GM12878 (cell line): Measurements from ENCODE around the gene ADAM19. TPM values are rescaled to one million over a fixed set of nuclear protein-coding genes. Genes with fewer than 3 reads are reported as not detected.

Source experiments
- ATAC-seq: fragments of 200-7000 bp; cut with Tn5 transposase; 3 replicates; pipeline ENCODE4 v1.9.1; 2020; ENCODE audit warnings: mild to moderate bottlenecking, moderate library complexity
- BruUV-seq: library from RNA; stranded (reverse); fragments of 400-500 nt; replicated peaks from 2 replicates; lab custom pipeline; 2021; lab: Mats Ljungman, UMichigan
- CTCF ChIA-PET: fragments of 300-600 bp; sonication (Branson Sonifier 250); formaldehyde crosslinking; extraction: SDS; loops from one replicate; lab custom pipeline; 2021; ENCODE audit warnings: inconsistent platforms; lab: Yijun Ruan, JAX
- POLR2A ChIA-PET: fragments of 350-600 bp; formaldehyde crosslinking; extraction: SDS; loops from one replicate; lab custom pipeline; 2021; ENCODE audit warnings: inconsistent platforms; lab: Charles Lee
- RAD21 ChIA-PET: fragments of 300-600 bp; sonication (Branson Sonifier 250); formaldehyde crosslinking; loops from one replicate; lab custom pipeline; 2023; ENCODE audit warnings: antibody characterized with exemption; ENCODE audit not compliant: unreplicated experiment; lab: Charles Lee
- SMC1A ChIA-PET: fragments of 300-600 bp; sonication (Branson Sonifier 250); formaldehyde crosslinking; loops from one replicate; lab custom pipeline; 2023; ENCODE audit not compliant: unreplicated experiment, uncharacterized antibody; lab: Charles Lee
- DNase-seq: peaks from one replicate; pipeline ENCODE4 v3.0.0-alpha.2; 2011; ENCODE audit warnings: low read depth, low spot score
- FAIRE-seq: peaks from 3 replicates; lab custom pipeline; 2011; peaks lifted over from hg19 to GRCh38; lab: Jason Lieb, UNC
- H2AFZ ChIP-seq: 2 replicates; pipeline ENCODE4 v1.6.0; 2011; ENCODE audit warnings: low read depth, low read length, control low read depth; ENCODE audit not compliant: control insufficient read depth
- H3K27ac ChIP-seq: 2 replicates; pipeline ENCODE4 v1.5.1; 2011; ENCODE audit warnings: control low read depth; ENCODE audit not compliant: control insufficient read depth, insufficient read depth
- H3K27me3 ChIP-seq, 2 experiments: replicated peaks in 1 of 2; 2 replicates each; pipeline versions ENCODE4 v1.6.0 to v1.6.1; 2011; ENCODE audit warnings: low read length in 1 of 2; ENCODE audit not compliant: control insufficient read depth in 2 of 2, insufficient read depth in 2 of 2
- H3K36me3 ChIP-seq, 2 experiments: 2 replicates each; pipeline ENCODE4 v1.5.1; 2011; ENCODE audit warnings: low read length in 1 of 2; ENCODE audit not compliant: control insufficient read depth in 2 of 2, insufficient read depth in 2 of 2
- H3K4me1 ChIP-seq: 2 replicates; pipeline ENCODE4 v1.6.1; 2011; ENCODE audit warnings: mild to moderate bottlenecking, low read length, moderate library complexity, mixed read lengths; ENCODE audit not compliant: control insufficient read depth, insufficient read depth
- H3K4me2 ChIP-seq: 2 replicates; pipeline ENCODE4 v1.6.0; 2011; ENCODE audit warnings: control low read depth; ENCODE audit not compliant: control insufficient read depth, insufficient read depth
- H3K4me3 ChIP-seq: fragments of 200-600 bp; sonication (generic); 2 replicates; pipeline ENCODE4 v1.5.1; 2016
- H3K79me2 ChIP-seq: 2 replicates; pipeline ENCODE4 v1.6.0; 2011; ENCODE audit warnings: low read length; ENCODE audit not compliant: control insufficient read depth, insufficient read depth
- H3K9ac ChIP-seq: 2 replicates; pipeline ENCODE4 v1.8.0; 2011; ENCODE audit warnings: low read length, control low read depth, mixed read lengths; ENCODE audit not compliant: control insufficient read depth, insufficient read depth
- H3K9me3 ChIP-seq: replicated peaks from 3 replicates; pipeline ENCODE4 v1.5.1; 2011; ENCODE audit warnings: mild to moderate bottlenecking, low read length; ENCODE audit not compliant: control insufficient read depth, insufficient read depth
- H4K20me1 ChIP-seq: 2 replicates; pipeline ENCODE4 v1.6.0; 2011; ENCODE audit not compliant: control insufficient read depth, insufficient read depth
- ATF2 ChIP-seq: IDR thresholded peaks from 2 replicates; pipeline ENCODE4 v1.6.1; 2012; ENCODE audit warnings: low read length, inconsistent platforms
- E4F1 ChIP-seq: fragments of 450-650 bp; IDR thresholded peaks from 2 replicates; pipeline ENCODE4 v1.6.1; 2018; ENCODE audit warnings: borderline replicate concordance, mild to moderate bottlenecking; ENCODE audit not compliant: partially characterized antibody
- EP300 ChIP-seq, 2 experiments: fragments of 150-350 bp in 1 of 2; IDR thresholded peaks; 2 replicates each; pipeline ENCODE4 v1.6.1; 2011 to 2012; ENCODE audit warnings: low read depth in 2 of 2, low read length in 2 of 2, borderline replicate concordance in 1 of 2, improper control_type of control experiment in 1 of 2, inconsistent platforms in 1 of 2; ENCODE audit not compliant: control insufficient read depth in 1 of 2
- MYC ChIP-seq: IDR thresholded peaks from 2 replicates; pipeline ENCODE4 v1.6.1; 2011; ENCODE audit warnings: mild to moderate bottlenecking, low read length, moderate library complexity, inconsistent platforms; ENCODE audit not compliant: insufficient read depth, insufficient replicate concordance, insufficient read length, severe bottlenecking
- NFIC ChIP-seq: IDR thresholded peaks from 2 replicates; pipeline ENCODE4 v1.6.1; 2012; ENCODE audit warnings: low read depth, mild to moderate bottlenecking, inconsistent platforms, low read length, moderate library complexity
- NR2C2 ChIP-seq: IDR thresholded peaks from 2 replicates; pipeline ENCODE4 v1.6.1; 2011; ENCODE audit warnings: borderline replicate concordance, low read depth; ENCODE audit not compliant: control insufficient read depth, insufficient read length
- TBL1XR1 ChIP-seq: IDR thresholded peaks from 2 replicates; pipeline ENCODE4 v1.6.1; 2012; ENCODE audit warnings: low read depth, low read length, improper control_type of control experiment
- WGBS: methylation state at CpG from one replicate; pipeline ENCODE4 v1.1.6; 2016; ENCODE audit warnings: low lambda C conversion rate; ENCODE audit not compliant: insufficient replicate concordance, insufficient coverage; ENCODE audit errors: missing lambda C conversion rate; 5-methylcytosine and 5-hydroxymethylcytosine counted together
- in situ Hi-C: fragments of 300-500 bp; cut with MboI; formaldehyde crosslinking; loops from 9 replicates; pipeline ENCODE4 v1.14.3; 2018; ENCODE audit warnings: mixed read lengths
- intact Hi-C: fragments of 100-400 bp; cut with micrococcal nuclease; formaldehyde crosslinking; loops from one replicate; pipeline ENCODE4 v1.14.2; 2022; ENCODE audit not compliant: unreplicated experiment
- polyA plus RNA-seq, 11 experiments: library from polyadenylated mRNA; depleted of rRNA in 4 of 11; unstranded in 6 of 11; stranded (reverse) in 5 of 11; fragments of >200 nt; fragmentation: Nextera tagmentation in 4 of 11; fragmentation: Illumina TruSeq in 1 of 11; extraction: Ambion mirVana in 4 of 11; extraction: Trizol in 1 of 11; gene quantifications; 1 replicate in 1 of 11; 2 replicates in 10 of 11; pipeline versions ENCODE4 v1.2.1 to v1.2.3, GENCODE V29; 2011 to 2016; ENCODE audit warnings: inconsistent platforms in 2 of 11, missing spikeins in 2 of 11, low read depth in 1 of 11
- total RNA-seq, 4 experiments: library from RNA; depleted of rRNA in 3 of 4; stranded (reverse); fragments of >200 nt in 3 of 4; fragmentation: Illumina TruSeq in 1 of 4; extraction: Trizol in 1 of 4; gene quantifications; 2 replicates each; pipeline versions ENCODE4 v1.2.1 to v1.2.3, GENCODE V29; 2013 to 2021

Gene ADAM19
- total and polyA plus RNA-seq, 10 of the 15 experiments (the other 5 are each of a cell fraction or from before 2014, with no cell fraction given), result 16.0 to 92.8 (median 44.7) TPM

GRCh38 chr5:157447201-157447637, 128.4 kb downstream of the ADAM19 start (continued):
- TF ChIP-seq ATF2, result no peak
- no peak for TF ChIP-seq NFIC
- TF ChIP-seq MYC, result no peak
- no peak for TF ChIP-seq EP300 (IDR thresholded peaks at IDR 0.05; ENCODE audit: borderline replicate concordance in 1 of 2, control insufficient read depth in 1 of 2, low read depth in 2 of 2, low read length in 2 of 2)
- no peak for TF ChIP-seq TBL1XR1

- TF ChIP-seq NR2C2, result no peak
- TF ChIP-seq MYC, result no peak
- TF ChIP-seq E4F1, result no peak
- ChIA-PET CTCF (interaction anchor here (0.6 to 2.0 kb wide), 5 partner anchors 10 to 108 kb away, joined by 3 to 7 read pairs (median 3); no protein-coding TSS in a partner anchor), SMC1A (interaction anchor here (2.9 kb wide), 1 partner anchor 24 kb away, joined by 7 read pairs; no protein-coding TSS in a partner anchor), POLR2A (interaction anchor here (0.9 kb wide), 1 partner anchor 52 kb away, joined by 3 read pairs; no protein-coding TSS in a partner anchor), RAD21 (no interaction called here)
- no peak for DNase-seq
- in situ Hi-C loops (no loop called here), intact Hi-C loops (no loop called here)
- Histone ChIP-seq H4K20me1 (no peaks in the 10 kb centered on the region), H3K4me1 (no peaks in the 10 kb centered on the region), H3K9ac (no peak overlapping the region), H3K27me3 (no peaks in the 10 kb centered on the region), H3K27ac (no peak overlapping the region), H3K4me2 (no peak overlapping the region), H3K4me3 (no peak overlapping the region), H3K9me3 (no peaks in the 10 kb centered on the region), H2AFZ (no peak overlapping the region), H3K36me3 (no peaks in the 10 kb centered on the region), H3K79me2 (no peaks in the 10 kb centered on the region)
- 59% methylated on average over 9 of the region's 9 CpGs for WGBS
- ATAC-seq, result no peak
- no peak for FAIRE-seq
- no TSS peak for BruUV-seq
Measured at GRCh38 chr5:157446412-157446935, 129.1 kb downstream of the ADAM19 start.
